CD8-positive, alpha-beta memory T cell (primary cell): Measurements from ENCODE around the gene KLHL29. TPM values are rescaled to one million over a fixed set of nuclear protein-coding genes. Genes with fewer than 3 reads are reported as not detected.
"Not testable (repeated sequence)": the region's sequence is repeated elsewhere in the genome, so short reads cannot be mapped to it uniquely, and the experiment has no call there.

Experiments
- CTCF ChIA-PET: fragments of 350-600 bp; sonication (Branson Sonifier 250); formaldehyde crosslinking; loops from one replicate; lab custom pipeline; 2021; ENCODE audit warnings: antibody characterized with exemption; lab: Charles Lee
- POLR2A ChIA-PET: fragments of 350-600 bp; sonication (Branson Sonifier 250); formaldehyde crosslinking; loops from one replicate; lab custom pipeline; 2021; ENCODE audit warnings: antibody characterized with exemption; lab: Charles Lee
- DNase-seq, 5 donors: peaks; one replicate each; pipeline versions ENCODE4 v3.0.0 to v3.0.0-alpha.2; 2020 to 2022; ENCODE audit warnings: mixed read lengths in 1 of 5
- H3K27ac ChIP-seq: one replicate; pipeline ENCODE4 v1.7.0; 2013; ENCODE audit warnings: low read depth, mild to moderate bottlenecking, low read length, moderate library complexity
- H3K27me3 ChIP-seq: 2 replicates; pipeline ENCODE4 v1.7.0; 2013; ENCODE audit warnings: low read length, mild to moderate bottlenecking; ENCODE audit not compliant: insufficient read depth, poor library complexity, severe bottlenecking
- H3K36me3 ChIP-seq: 2 replicates; pipeline ENCODE4 v1.7.0; 2013; ENCODE audit warnings: mild to moderate bottlenecking, low read length, moderate library complexity; ENCODE audit not compliant: insufficient read depth
- H3K4me1 ChIP-seq: 2 replicates; pipeline ENCODE4 v1.7.0; 2013; ENCODE audit warnings: mild to moderate bottlenecking, low read length, moderate library complexity; ENCODE audit not compliant: insufficient read depth
- H3K4me3 ChIP-seq: 2 replicates; pipeline ENCODE4 v1.7.0; 2013; ENCODE audit warnings: mild to moderate bottlenecking, low read length
- H3K9me3 ChIP-seq: 2 replicates; pipeline ENCODE4 v1.7.0; 2013; ENCODE audit warnings: mild to moderate bottlenecking, low read length
- H3K27ac Mint-ChIP-seq, 8 donors: one replicate each; pipeline ENCODE4 v1.8.0; 2020 to 2021; ENCODE audit warnings: mixed read lengths in 8 of 8, mild to moderate bottlenecking in 6 of 8, inconsistent platforms in 3 of 8, moderate library complexity in 3 of 8
- H3K27me3 Mint-ChIP-seq, 2 donors: one replicate each; pipeline ENCODE4 v1.8.0; 2020 to 2021; ENCODE audit warnings: mixed read lengths in 2 of 2, mild to moderate bottlenecking in 1 of 2, moderate library complexity in 1 of 2
- H3K36me3 Mint-ChIP-seq, 3 donors: one replicate each; pipeline ENCODE4 v1.8.0; 2020 to 2021; ENCODE audit warnings: mixed read lengths in 3 of 3, inconsistent platforms in 1 of 3, mild to moderate bottlenecking in 1 of 3
- H3K4me1 Mint-ChIP-seq, 3 donors: one replicate each; pipeline ENCODE4 v1.8.0; 2020 to 2021; ENCODE audit warnings: mixed read lengths in 3 of 3, inconsistent platforms in 1 of 3, mild to moderate bottlenecking in 1 of 3
- H3K4me3 Mint-ChIP-seq, 7 donors: one replicate each; pipeline ENCODE4 v1.8.0; 2020 to 2021; ENCODE audit warnings: mixed read lengths in 7 of 7, mild to moderate bottlenecking in 6 of 7, moderate library complexity in 4 of 7, inconsistent platforms in 2 of 7
- H3K9me3 Mint-ChIP-seq, 5 donors: one replicate each; pipeline ENCODE4 v1.8.0; 2020 to 2022; ENCODE audit warnings: mixed read lengths in 5 of 5, mild to moderate bottlenecking in 3 of 5, moderate library complexity in 2 of 5, inconsistent platforms in 1 of 5
- polyA plus RNA-seq: library from polyadenylated mRNA; unstranded; fragments of 300-500 nt; fragmentation: Illumina TruSeq; gene quantifications from one replicate; pipeline ENCODE4 v1.2.3, GENCODE V29; 2021
- total RNA-seq, 2 experiments: library from RNA; stranded (reverse); gene quantifications; one replicate each; pipeline ENCODE4 v1.2.3, GENCODE V29; 2021

The KLHL29 gene
- total and polyA plus RNA-seq, 3 experiments from 2014 or later, result 0.11 to 0.21 (median 0.13) TPM

- peaks cover 45 to 70% of the 10 kb centered on the region in 2 donors for H3K27me3 Mint-ChIP-seq
- no peak overlapping the region for H3K4me3 ChIP-seq
- H3K4me1 Mint-ChIP-seq, result peaks cover 11 to 18% (median 12%) of the 10 kb centered on the region in 3 donors
- no peaks in the 10 kb centered on the region for H3K36me3 Mint-ChIP-seq
- no peaks in the 10 kb centered on the region for H3K36me3 ChIP-seq
- H3K9me3 ChIP-seq, result no peaks in the 10 kb centered on the region
- peaks cover 0 to 2% (median 0%) of the 10 kb centered on the region in 5 donors for H3K9me3 Mint-ChIP-seq
- DNase-seq, result no peak
- peaks cover 7% of the 10 kb centered on the region for H3K4me1 ChIP-seq
- peak overlapping the region in 1 of 8 donors; percentile 33 for H3K27ac Mint-ChIP-seq
- no peak overlapping the region for H3K27ac ChIP-seq
- CTCF ChIA-PET, result no interaction called here
- POLR2A ChIA-PET, result no interaction called here
- H3K27me3 ChIP-seq, result peaks cover 11% of the 10 kb centered on the region
- no peak overlapping the region for H3K4me3 Mint-ChIP-seq
Observed at GRCh38 chr2:23388756-23389514, 4.0 kb downstream of the KLHL29 start.

- Histone ChIP-seq H3K9me3 (no peaks in the 10 kb centered on the region), H3K4me3 (no peak overlapping the region), H3K27me3 (peaks cover 11% of the 10 kb centered on the region), H3K36me3 (no peaks in the 10 kb centered on the region), H3K27ac (no peak overlapping the region), H3K4me1 (peaks cover 7% of the 10 kb centered on the region)
- H3K27ac Mint-ChIP-seq, result no peak overlapping the region
- no peak for DNase-seq
- H3K4me3 Mint-ChIP-seq, result no peak overlapping the region
- CTCF ChIA-PET, result no interaction called here
- peaks cover 42 to 74% of the 10 kb centered on the region in 2 donors for H3K27me3 Mint-ChIP-seq
- no peaks in the 10 kb centered on the region for H3K36me3 Mint-ChIP-seq
- POLR2A ChIA-PET, result no interaction called here
- H3K4me1 Mint-ChIP-seq, result peaks cover 5 to 13% (median 6%) of the 10 kb centered on the region in 3 donors
- peaks cover 0 to 2% (median 0%) of the 10 kb centered on the region in 5 donors for H3K9me3 Mint-ChIP-seq
Observed at GRCh38 chr2:23390152-23390551, 5.2 kb downstream of the KLHL29 start.

GRCh38 chr2:23391237-23391736 lies 6.3 kb downstream of the KLHL29 start:
- DNase-seq, H3K4me3 Mint-ChIP-seq, POLR2A ChIA-PET, CTCF ChIA-PET, H3K9me3 Mint-ChIP-seq, H3K36me3 Mint-ChIP-seq, H3K4me1 ChIP-seq, H3K27ac ChIP-seq, H3K27ac Mint-ChIP-seq, H3K36me3 ChIP-seq, H3K4me3 ChIP-seq, H3K9me3 ChIP-seq: not testable (repeated sequence)
- H3K27me3 Mint-ChIP-seq, result peaks cover 40 to 80% of the 10 kb centered on the region in 2 donors
- H3K4me1 Mint-ChIP-seq, result peaks cover 2 to 10% (median 4%) of the 10 kb centered on the region in 3 donors
- peaks cover 11% of the 10 kb centered on the region for H3K27me3 ChIP-seq

GRCh38 chr2:23393722-23394121 lies 8.7 kb downstream of the KLHL29 start:
- H3K27ac ChIP-seq, result no peak overlapping the region
- DNase-seq, result no peak
- POLR2A ChIA-PET, result no interaction called here
- CTCF ChIA-PET, result no interaction called here
- peaks cover 34 to 64% of the 10 kb centered on the region in 2 donors for H3K27me3 Mint-ChIP-seq
- no peak overlapping the region for H3K4me3 Mint-ChIP-seq
- H3K36me3 Mint-ChIP-seq, result no peaks in the 10 kb centered on the region
- H3K9me3 ChIP-seq, result no peaks in the 10 kb centered on the region
- no peaks in the 10 kb centered on the region for H3K4me1 Mint-ChIP-seq
- H3K4me1 ChIP-seq, result peaks cover 7% of the 10 kb centered on the region
- H3K4me3 ChIP-seq, result no peak overlapping the region
- H3K36me3 ChIP-seq, result no peaks in the 10 kb centered on the region
- peaks cover 8% of the 10 kb centered on the region for H3K27me3 ChIP-seq
- H3K9me3 Mint-ChIP-seq, result peaks cover 0 to 2% (median 0%) of the 10 kb centered on the region in 5 donors
- H3K27ac Mint-ChIP-seq, result no peak overlapping the region

- Histone ChIP-seq H3K4me1 (peaks cover 7% of the 10 kb centered on the region), H3K27me3 (peaks cover 5% of the 10 kb centered on the region), H3K36me3 (no peaks in the 10 kb centered on the region), H3K27ac (no peak overlapping the region), H3K9me3 (no peaks in the 10 kb centered on the region), H3K4me3 (no peak overlapping the region)
- H3K4me3 Mint-ChIP-seq, result no peak overlapping the region
- CTCF ChIA-PET, result no interaction called here
- POLR2A ChIA-PET, result no interaction called here
- no peaks in the 10 kb centered on the region for H3K4me1 Mint-ChIP-seq
- H3K36me3 Mint-ChIP-seq, result no peaks in the 10 kb centered on the region
- DNase-seq, result no peak
- H3K27me3 Mint-ChIP-seq, result peaks cover 25 to 56% of the 10 kb centered on the region in 2 donors
- H3K27ac Mint-ChIP-seq, result no peak overlapping the region
- peaks cover 0 to 2% (median 0%) of the 10 kb centered on the region in 5 donors for H3K9me3 Mint-ChIP-seq
Observed at GRCh38 chr2:23394700-23395099, 9.7 kb downstream of the KLHL29 start.

GRCh38 chr2:23397478-23397877 lies 12.5 kb downstream of the KLHL29 start:
- H3K36me3 Mint-ChIP-seq, result no peaks in the 10 kb centered on the region
- H3K9me3 Mint-ChIP-seq, result no peaks in the 10 kb centered on the region
- POLR2A ChIA-PET, result no interaction called here
- no peaks in the 10 kb centered on the region for H3K27me3 ChIP-seq
- CTCF ChIA-PET, result no interaction called here
- H3K4me1 Mint-ChIP-seq, result no peaks in the 10 kb centered on the region
- H3K9me3 ChIP-seq, result no peaks in the 10 kb centered on the region
- DNase-seq, result no peak
- H3K4me1 ChIP-seq, result no peaks in the 10 kb centered on the region
- H3K4me3 ChIP-seq, result no peak overlapping the region
- no peak overlapping the region for H3K27ac ChIP-seq
- H3K4me3 Mint-ChIP-seq, result no peak overlapping the region
- no peak overlapping the region for H3K27ac Mint-ChIP-seq
- H3K36me3 ChIP-seq, result no peaks in the 10 kb centered on the region
- H3K27me3 Mint-ChIP-seq, result peaks cover 17 to 49% of the 10 kb centered on the region in 2 donors

- CTCF ChIA-PET, result no interaction called here
- Histone ChIP-seq H3K27me3 (no peaks in the 10 kb centered on the region), H3K4me3 (no peak overlapping the region), H3K27ac (no peak overlapping the region), H3K4me1 (no peaks in the 10 kb centered on the region), H3K9me3 (no peaks in the 10 kb centered on the region), H3K36me3 (no peaks in the 10 kb centered on the region)
- POLR2A ChIA-PET, result interaction anchor here (0.7 kb wide), 1 partner anchor 240 kb away, joined by 3 read pairs; no protein-coding TSS in a partner anchor
- Mint-ChIP-seq H3K4me1 (no peaks in the 10 kb centered on the region), H3K27ac (no peak overlapping the region), H3K4me3 (no peak overlapping the region), H3K27me3 (peaks cover 11 to 30% of the 10 kb centered on the region in 2 donors), H3K9me3 (no peaks in the 10 kb centered on the region), H3K36me3 (no peaks in the 10 kb centered on the region)
- DNase-seq, result no peak
Observed at GRCh38 chr2:23399674-23400261, 14.8 kb downstream of the KLHL29 start.

GRCh38 chr2:23400703-23401102 lies 15.7 kb downstream of the KLHL29 start:
- ChIA-PET POLR2A (interaction anchor here (0.7 kb wide), 1 partner anchor 239 kb away, joined by 3 read pairs; no protein-coding TSS in a partner anchor), CTCF (no interaction called here)
- Histone ChIP-seq H3K27ac (no peak overlapping the region), H3K27me3 (no peaks in the 10 kb centered on the region), H3K4me3 (no peak overlapping the region), H3K9me3 (no peaks in the 10 kb centered on the region), H3K36me3 (no peaks in the 10 kb centered on the region), H3K4me1 (no peaks in the 10 kb centered on the region)
- no peak for DNase-seq
- Mint-ChIP-seq H3K36me3 (no peaks in the 10 kb centered on the region), H3K9me3 (no peaks in the 10 kb centered on the region), H3K27ac (no peak overlapping the region), H3K4me1 (no peaks in the 10 kb centered on the region), H3K4me3 (no peak overlapping the region), H3K27me3 (peaks cover 8 to 22% of the 10 kb centered on the region in 2 donors)
